ENCODE measurements around the gene MIPOL1. TPM values are rescaled to one million over a fixed set of nuclear protein-coding genes. Genes with fewer than 3 reads are reported as not detected.
A peak's percentile ranks its signal among the peaks of the same experiment; 100 is the strongest.

MIPOL1 gene
- total and polyA plus RNA-seq, 2 of the 13 experiments (the other 11 are each of a cell fraction or from before 2014, with no cell fraction given), result 8.6 to 34.2 TPM

GRCh38 chr14:37585971-37586796, 388.4 kb downstream of the MIPOL1 start (continued):
- TF ChIP-seq AKNA (CRISPR knock-in tag; IDR thresholded peaks at IDR 0.05; ENCODE audit: borderline replicate concordance) (no peak), ZNF12 (CRISPR knock-in tag; IDR thresholded peaks at IDR 0.05) (no peak), TBX2 (CRISPR knock-in tag; IDR thresholded peaks at IDR 0.05; ENCODE audit: borderline replicate concordance) (0 out of 2 replicates have a peak, but pooled peaks have one; percentile 31), ZNF205 (CRISPR knock-in tag; IDR thresholded peaks at IDR 0.05) (no peak), ZNF512 (CRISPR knock-in tag; IDR thresholded peaks at IDR 0.05) (no peak), ATF2 (CRISPR knock-in tag; IDR thresholded peaks at IDR 0.05) (peak; percentile 42), ZXDC (CRISPR knock-in tag; IDR thresholded peaks at IDR 0.05) (no peak), ZNF569 (CRISPR knock-in tag; IDR thresholded peaks at IDR 0.05; ENCODE audit: borderline replicate concordance) (no peak), FOXK1 (CRISPR knock-in tag; IDR thresholded peaks at IDR 0.05; ENCODE audit: borderline replicate concordance, low read depth) (no peak), NCOR1 (IDR thresholded peaks at IDR 0.05; ENCODE audit: borderline replicate concordance, low read length) (peak; percentile 63; the same call in 1 of the 2 replicates), HOXA3 (CRISPR knock-in tag; IDR thresholded peaks at IDR 0.05) (0 out of 2 replicates have a peak, but pooled peaks have one; percentile 30), POGZ (CRISPR knock-in tag; IDR thresholded peaks at IDR 0.05) (peak; percentile 72; the same call in 1 of the 2 replicates), ZNF331 (CRISPR knock-in tag; IDR thresholded peaks at IDR 0.05) (0 out of 2 replicates have a peak, but pooled peaks have one; percentile 12), ZNF547 (CRISPR knock-in tag; IDR thresholded peaks at IDR 0.05) (0 out of 2 replicates have a peak, but pooled peaks have one; percentile 37), NFKB2 (CRISPR knock-in tag; IDR thresholded peaks at IDR 0.05; ENCODE audit: borderline replicate concordance) (no peak)
